ENCODE measurements around the gene LCMT2.

The LCMT2 gene

GRCh38 chr15:43274136-43274535, 56.2 kb downstream of the LCMT2 start:
- DNase-seq (ENCODE audit: low read depth), result no peak
